Activated B cell treated with CpG ODN at 0.5 μM for 24 hours (primary cell): ENCODE results near the gene C2orf80. TPM values are rescaled to one million over a fixed set of nuclear protein-coding genes. Genes with fewer than 3 reads are reported as not detected.

Source experiments
- ATAC-seq: fragments of 200-7000 bp; cut with Tn5 transposase; one replicate; pipeline ENCODE4 v1.10.0; 2021; ENCODE audit warnings: low read depth, mild to moderate bottlenecking, moderate library complexity
- CTCF ChIA-PET: fragments of 350-600 bp; sonication (Branson Sonifier 250); formaldehyde crosslinking; loops from one replicate; lab custom pipeline; 2021; ENCODE audit warnings: antibody characterized with exemption; lab: Charles Lee
- POLR2A ChIA-PET: fragments of 350-600 bp; sonication (Branson Sonifier 250); formaldehyde crosslinking; loops from one replicate; lab custom pipeline; 2021; ENCODE audit warnings: antibody characterized with exemption; lab: Charles Lee
- DNase-seq: peaks from one replicate; pipeline ENCODE4 v3.0.0; 2022
- H3K27ac Mint-ChIP-seq: one replicate; pipeline ENCODE4 v1.8.0; 2020; ENCODE audit warnings: mixed read lengths
- H3K27me3 Mint-ChIP-seq: one replicate; pipeline ENCODE4 v1.8.0; 2021; ENCODE audit warnings: mixed read lengths
- H3K36me3 Mint-ChIP-seq: one replicate; pipeline ENCODE4 v1.8.0; 2021; ENCODE audit warnings: low read depth, mixed read lengths
- H3K4me1 Mint-ChIP-seq: one replicate; pipeline ENCODE4 v1.8.0; 2021; ENCODE audit warnings: mixed read lengths
- H3K4me3 Mint-ChIP-seq: one replicate; pipeline ENCODE4 v1.8.0; 2020; ENCODE audit warnings: mild to moderate bottlenecking, mixed read lengths
- H3K9me3 Mint-ChIP-seq: one replicate; pipeline ENCODE4 v1.8.0; 2020; ENCODE audit warnings: mixed read lengths
- CTCF ChIP-seq: fragments of 200-600 bp; IDR thresholded peaks from one replicate; pipeline ENCODE4 v1.8.0; 2022; ENCODE audit warnings: antibody characterized with exemption, mild to moderate bottlenecking
- intact Hi-C: fragments of 100-400 bp; cut with micrococcal nuclease; formaldehyde crosslinking; loops from one replicate; pipeline ENCODE4 v1.15.1; 2024
- total RNA-seq: library from RNA; stranded (reverse); gene quantifications from 2 replicates; pipeline ENCODE4 v1.2.3, GENCODE V29; 2022

Gene C2orf80
- total RNA-seq, 1 donor from 2014 or later: not detected

DNA sequence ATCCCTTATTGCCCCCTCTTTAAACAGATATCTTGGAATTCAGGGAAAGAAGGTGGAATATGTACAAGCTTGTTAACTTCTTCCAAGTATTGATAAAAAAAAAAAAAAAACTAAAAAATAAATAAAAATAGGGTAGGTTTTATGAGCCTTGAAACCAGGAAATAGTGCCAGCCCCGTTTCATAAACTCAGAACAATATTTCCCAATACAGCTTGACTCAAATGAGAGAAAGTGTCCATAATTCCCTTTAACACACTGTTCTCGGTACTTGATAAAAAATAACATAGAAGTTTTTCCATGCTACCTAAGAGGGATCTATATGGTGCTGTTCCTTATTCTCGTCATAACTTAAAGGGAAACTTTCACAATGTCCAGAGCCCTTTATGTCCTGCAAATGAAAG is 17.9 kb upstream of the C2orf80 start:
- no peak overlapping the region for H3K4me3 Mint-ChIP-seq
- H3K36me3 Mint-ChIP-seq: no peaks in the 10 kb centered on the region
- POLR2A ChIA-PET: no interaction called here

DNA sequence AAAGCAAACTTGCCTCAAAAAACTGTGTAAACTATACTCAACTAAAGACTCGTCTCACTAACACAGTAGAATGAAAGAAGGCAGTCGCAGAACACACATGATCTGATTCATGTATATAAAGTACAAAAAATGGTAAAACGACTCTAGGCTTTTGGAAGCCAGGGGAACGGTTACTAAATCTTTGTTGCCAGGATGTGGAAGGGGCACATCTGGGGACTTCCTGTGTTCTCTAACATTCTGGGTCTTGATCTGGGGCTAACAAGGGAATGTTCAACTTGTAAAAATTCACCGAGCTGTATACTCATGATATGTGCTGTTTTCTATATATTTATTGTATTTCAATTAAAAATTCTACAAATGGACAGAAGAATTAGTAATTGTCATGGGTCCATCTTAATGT is 14.3 kb upstream of the C2orf80 start:
- CTCF ChIA-PET: no interaction called here
- ATAC-seq (no peak), DNase-seq (no peak)
- intact Hi-C loops: no loop called here
- H3K9me3 Mint-ChIP-seq: no peaks in the 10 kb centered on the region
- H3K27me3 Mint-ChIP-seq: peaks cover 2% of the 10 kb centered on the region
- TF ChIP-seq CTCF: no peak
- H3K4me3 Mint-ChIP-seq: no peak overlapping the region
- no peak overlapping the region for H3K27ac Mint-ChIP-seq
- no peaks in the 10 kb centered on the region for H3K4me1 Mint-ChIP-seq
- no peaks in the 10 kb centered on the region for H3K36me3 Mint-ChIP-seq
- POLR2A ChIA-PET: no interaction called here

More for the DNA sequence above, 17.9 kb upstream of the C2orf80 start:
- Mint-ChIP-seq H3K9me3 (no peaks in the 10 kb centered on the region), H3K27ac (no peak overlapping the region), H3K27me3 (no peaks in the 10 kb centered on the region), H3K4me1 (no peaks in the 10 kb centered on the region)
- intact Hi-C loops: no loop called here
- DNase-seq (no peak), ATAC-seq (no peak)
- CTCF ChIA-PET: no interaction called here
- TF ChIP-seq CTCF: no peak

DNA sequence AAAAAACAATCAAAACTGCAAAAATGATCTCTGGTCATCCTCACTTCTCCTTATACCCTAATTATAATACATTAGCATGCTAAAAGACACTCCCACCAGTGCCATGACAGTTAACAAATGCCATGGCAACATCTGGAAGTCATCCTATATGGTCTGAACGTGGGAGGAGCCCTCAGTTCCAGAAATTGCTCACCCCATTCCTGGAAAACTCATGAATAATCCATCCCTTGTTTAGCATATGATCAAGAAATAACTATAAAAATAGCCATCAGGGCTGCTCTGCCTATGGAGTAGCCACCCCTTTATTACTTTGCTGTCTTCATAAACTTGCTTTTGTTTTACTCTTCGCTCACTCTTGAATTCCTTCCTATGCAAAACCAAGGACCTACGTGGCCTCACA is 5.7 kb upstream of the C2orf80 start:
- no peak for TF ChIP-seq CTCF
- DNase-seq: no peak
- Mint-ChIP-seq H3K36me3 (no peaks in the 10 kb centered on the region), H3K27ac (no peak overlapping the region), H3K4me3 (no peak overlapping the region), H3K4me1 (no peaks in the 10 kb centered on the region), H3K9me3 (no peaks in the 10 kb centered on the region), H3K27me3 (peaks cover 5% of the 10 kb centered on the region)
- intact Hi-C loops: no loop called here
- no peak for ATAC-seq
- CTCF ChIA-PET: no interaction called here
- POLR2A ChIA-PET: no interaction called here

GRCh38 chr2:208192611-208193236 is 2.9 kb upstream of the C2orf80 start:
- ATAC-seq (no peak), DNase-seq (no peak)
- POLR2A ChIA-PET: no interaction called here
- H3K27ac Mint-ChIP-seq: no peak overlapping the region
- no peaks in the 10 kb centered on the region for H3K36me3 Mint-ChIP-seq
- TF ChIP-seq CTCF: no peak
- intact Hi-C loops: no loop called here
- H3K4me1 Mint-ChIP-seq: no peaks in the 10 kb centered on the region
- H3K9me3 Mint-ChIP-seq: no peaks in the 10 kb centered on the region
- no peak overlapping the region for H3K4me3 Mint-ChIP-seq
- H3K27me3 Mint-ChIP-seq: peaks cover 5% of the 10 kb centered on the region
- CTCF ChIA-PET: interaction anchor here (0.9 kb wide), 1 partner anchor 15 kb away, joined by 3 read pairs; no protein-coding TSS in a partner anchor

DNA sequence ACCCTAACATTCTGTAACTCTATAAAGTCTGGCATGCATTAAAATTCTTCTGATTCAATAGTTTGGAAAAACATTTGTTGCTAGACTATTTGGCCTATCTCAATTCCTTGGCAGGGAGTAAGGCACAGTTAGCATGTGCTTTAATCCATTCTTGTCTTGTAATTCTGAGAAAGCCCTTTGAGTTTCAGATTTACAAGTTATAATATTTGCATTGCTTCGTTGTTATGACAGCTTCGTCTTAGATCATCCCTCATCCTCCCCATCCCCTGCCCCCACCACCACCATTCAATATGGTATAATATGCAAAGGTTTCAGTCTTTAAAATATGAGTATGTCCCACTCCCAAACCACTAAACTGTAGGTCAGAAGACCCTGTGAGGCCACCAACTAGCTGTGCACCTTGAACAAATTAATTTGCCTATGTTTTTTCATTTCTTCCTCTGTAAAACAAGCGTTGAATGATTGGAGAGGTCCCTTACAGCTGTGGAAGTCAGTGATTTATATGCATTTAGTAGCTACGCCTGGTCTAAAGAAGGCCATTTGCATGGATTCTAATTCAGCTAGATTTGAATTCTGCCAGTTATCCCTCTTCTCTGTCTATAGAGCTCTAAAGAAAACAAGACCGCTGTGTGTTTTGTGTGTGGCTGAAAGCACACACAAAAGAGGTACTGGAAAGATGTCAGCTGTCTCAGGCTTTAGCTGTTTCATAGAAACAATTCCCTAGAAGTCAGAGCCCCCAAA is 591 bp downstream of the C2orf80 start:
- no peak for DNase-seq
- no peaks in the 10 kb centered on the region for H3K36me3 Mint-ChIP-seq
- CTCF ChIA-PET: no interaction called here
- peaks cover 7% of the 10 kb centered on the region for H3K27me3 Mint-ChIP-seq
- intact Hi-C loops: no loop called here
- peaks cover 2% of the 10 kb centered on the region for H3K4me1 Mint-ChIP-seq
- TF ChIP-seq CTCF: no peak
- POLR2A ChIA-PET: interaction anchor here (0.5 kb wide), 1 partner anchor 1375 kb away, joined by 3 read pairs; no protein-coding TSS in a partner anchor
- H3K9me3 Mint-ChIP-seq: no peaks in the 10 kb centered on the region
- ATAC-seq: no peak
- H3K27ac Mint-ChIP-seq: no peak overlapping the region
- no peak overlapping the region for H3K4me3 Mint-ChIP-seq
